GM23248 (cell line): ENCODE measurements around the gene TMEM156. TPM values are rescaled to one million over a fixed set of nuclear protein-coding genes. Genes with fewer than 3 reads are reported as not detected.

Experiments used
- DNase-seq: peaks from one replicate; pipeline ENCODE4 v3.0.0-alpha.2; 2015
- H2AFZ ChIP-seq: fragments of 200-600 bp; sonication (generic); 2 replicates; pipeline ENCODE4 v1.6.1; 2016; ENCODE audit warnings: antibody characterized with exemption
- H3F3A ChIP-seq: fragments of 200-600 bp; sonication (generic); 2 replicates; pipeline ENCODE4 v1.6.1; 2016; ENCODE audit warnings: mild to moderate bottlenecking, antibody characterized with exemption, mixed run types; ENCODE audit not compliant: insufficient read depth
- H3K27ac ChIP-seq: fragments of 200-600 bp; sonication (generic); 2 replicates; pipeline ENCODE4 v1.5.1; 2016; ENCODE audit warnings: mild to moderate bottlenecking
- H3K27me3 ChIP-seq: fragments of 200-600 bp; sonication (generic); replicated peaks from 2 replicates; pipeline ENCODE4 v1.6.1; 2016; ENCODE audit warnings: mild to moderate bottlenecking; ENCODE audit not compliant: insufficient read depth
- H3K36me3 ChIP-seq: fragments of 200-600 bp; sonication (generic); 2 replicates; pipeline ENCODE4 v1.6.1; 2016; ENCODE audit warnings: low read depth, mild to moderate bottlenecking
- H3K4me1 ChIP-seq: fragments of 200-600 bp; sonication (generic); 2 replicates; pipeline ENCODE4 v1.6.1; 2016; ENCODE audit warnings: mild to moderate bottlenecking; ENCODE audit not compliant: insufficient read depth
- H3K4me2 ChIP-seq: fragments of 200-600 bp; sonication (generic); one replicate; pipeline ENCODE4 v1.6.1; 2016; ENCODE audit warnings: mild to moderate bottlenecking; ENCODE audit not compliant: unreplicated experiment
- H3K4me3 ChIP-seq: fragments of 200-600 bp; sonication (generic); 2 replicates; pipeline ENCODE4 v1.5.1; 2016; ENCODE audit warnings: mild to moderate bottlenecking
- H3K79me2 ChIP-seq: fragments of 200-600 bp; sonication (generic); 2 replicates; pipeline ENCODE4 v1.6.1; 2016; ENCODE audit warnings: mild to moderate bottlenecking; ENCODE audit not compliant: insufficient read depth
- H3K9ac ChIP-seq: fragments of 200-600 bp; sonication (generic); 2 replicates; pipeline ENCODE4 v1.6.1; 2016; ENCODE audit warnings: mild to moderate bottlenecking
- H3K9me2 ChIP-seq: fragments of 200-600 bp; sonication (generic); 2 replicates; pipeline ENCODE4 v1.6.1; 2016; ENCODE audit warnings: mixed run types, mild to moderate bottlenecking, moderate library complexity; ENCODE audit not compliant: insufficient read depth
- H3K9me3 ChIP-seq: fragments of 200-600 bp; sonication (generic); one replicate; pipeline ENCODE4 v1.6.1; 2017; ENCODE audit warnings: low read depth
- H4K20me1 ChIP-seq: fragments of 200-600 bp; sonication (generic); 2 replicates; pipeline ENCODE4 v1.6.0; 2016; ENCODE audit not compliant: insufficient read depth
- EZH2 ChIP-seq: fragments of 200-600 bp; sonication (generic); IDR thresholded peaks from 2 replicates; pipeline ENCODE4 v1.6.1; 2018; ENCODE audit warnings: antibody characterized with exemption, mild to moderate bottlenecking; ENCODE audit not compliant: insufficient read depth, poor library complexity, severe bottlenecking
- EZH2phosphoT487 ChIP-seq: fragments of 200-600 bp; sonication (generic); IDR thresholded peaks from 2 replicates; pipeline ENCODE4 v1.6.1; 2018; ENCODE audit warnings: antibody characterized with exemption, moderate library complexity, mild to moderate bottlenecking, low read depth; ENCODE audit not compliant: insufficient read depth
- WGBS, 2 experiments: methylation state at CpG; one replicate each; pipeline ENCODE4 v1.1.6; 2015 to 2017; ENCODE audit warnings: low lambda C conversion rate in 2 of 2, low coverage in 1 of 2; ENCODE audit errors: missing lambda C conversion rate in 2 of 2; 5-methylcytosine and 5-hydroxymethylcytosine counted together
- in situ Hi-C: fragments of 300-500 bp; cut with MboI; formaldehyde crosslinking; loops from 2 replicates; pipeline ENCODE4 v1.15.0; 2020
- polyA plus RNA-seq: library from polyadenylated mRNA; unstranded; fragments of >200 nt; fragmentation: Nextera tagmentation; extraction: Ambion mirVana; gene quantifications from 2 replicates; pipeline ENCODE4 v1.2.1, GENCODE V29; 2016
- total RNA-seq: library from RNA; depleted of rRNA; stranded (reverse); fragments of >200 nt; shearing (Covaris generic); gene quantifications from 2 replicates; pipeline ENCODE4 v1.2.3, GENCODE V29; 2014

The TMEM156 gene
- total and polyA plus RNA-seq, 2 experiments from 2014 or later, result 0.30 TPM; not detected in 1

DNA sequence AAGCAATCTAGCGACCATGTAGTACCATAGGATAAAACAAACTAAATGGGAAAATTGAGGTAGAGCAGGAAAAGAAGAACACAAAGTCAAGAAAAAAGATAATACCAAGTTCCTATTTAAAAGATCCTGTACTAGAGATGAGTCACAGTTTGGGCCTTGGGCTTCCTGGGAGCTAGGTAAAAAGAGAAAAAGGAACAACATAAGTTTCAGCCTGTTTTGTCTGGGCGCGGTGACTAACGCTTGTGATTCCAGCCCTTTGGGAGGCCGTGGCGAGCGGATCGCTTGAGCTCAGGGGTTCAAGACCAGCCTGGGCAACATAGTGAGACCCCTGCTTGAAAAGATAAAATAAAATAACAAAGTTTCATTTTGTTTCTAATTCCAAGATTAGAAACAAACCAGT, 14.0 kb upstream of the TMEM156 start:
- DNase-seq, result peak; percentile 40
- WGBS, 2 experiments, result 97 to 98% methylated on average over 8 of the region's 8 CpGs
- no peaks in the 10 kb centered on the region for H4K20me1 ChIP-seq
- H3K4me3 ChIP-seq, result peak overlapping the region; percentile 92
- H3K4me1 ChIP-seq, result peaks cover 22% of the 10 kb centered on the region
- H3F3A ChIP-seq, result peaks cover 35% of the 10 kb centered on the region
- H3K36me3 ChIP-seq, result no peaks in the 10 kb centered on the region
- no peaks in the 10 kb centered on the region for H3K9me3 ChIP-seq
- in situ Hi-C loops, result no loop called here
- no peaks in the 10 kb centered on the region for H3K9me2 ChIP-seq
- H3K9ac ChIP-seq, result peak overlapping the region; percentile 83
- H3K4me2 ChIP-seq, result peak overlapping the region; percentile 78
- peak overlapping the region; percentile 65; the same call in 1 of the 2 replicates for H3K27ac ChIP-seq
- no peak for TF ChIP-seq EZH2
- no peak for TF ChIP-seq EZH2phosphoT487
- H2AFZ ChIP-seq, result peak overlapping the region; percentile 77
- H3K27me3 ChIP-seq, result no peaks in the 10 kb centered on the region
- H3K79me2 ChIP-seq, result peaks cover 52% of the 10 kb centered on the region

DNA sequence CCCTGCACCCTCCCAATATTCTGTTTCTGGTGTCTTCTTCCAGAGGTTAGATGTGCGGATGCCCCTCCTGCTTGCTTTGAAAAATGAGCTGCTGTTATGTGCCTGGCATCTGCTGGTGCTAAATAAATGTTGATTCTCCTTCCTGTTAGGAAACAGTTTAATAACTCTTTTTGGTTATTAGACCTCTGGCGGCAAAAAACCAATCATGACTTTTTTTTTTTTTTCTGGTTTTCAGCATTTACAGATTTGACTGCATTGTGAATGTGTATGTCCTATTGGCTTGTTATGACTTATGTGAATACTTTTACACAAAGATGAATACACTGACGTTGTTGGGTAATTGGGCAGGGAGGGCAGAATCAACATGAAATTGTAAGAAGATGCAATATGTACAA, 13.6 kb upstream of the TMEM156 start:
- H3K4me2 ChIP-seq, result peak overlapping the region; percentile 78
- no peaks in the 10 kb centered on the region for H3K9me3 ChIP-seq
- H3K9ac ChIP-seq, result peak overlapping the region; percentile 83
- peaks cover 35% of the 10 kb centered on the region for H3F3A ChIP-seq
- TF ChIP-seq EZH2, result no peak
- TF ChIP-seq EZH2phosphoT487, result no peak
- peak overlapping the region; percentile 65 for H3K27ac ChIP-seq
- H3K4me1 ChIP-seq, result peaks cover 22% of the 10 kb centered on the region
- peak; percentile 49 for DNase-seq
- peak overlapping the region; percentile 77 for H2AFZ ChIP-seq
- no peaks in the 10 kb centered on the region for H3K36me3 ChIP-seq
- no peaks in the 10 kb centered on the region for H4K20me1 ChIP-seq
- H3K4me3 ChIP-seq, result peak overlapping the region; percentile 92
- 7 to 9% methylated on average over 3 of the region's 3 CpGs for WGBS, 2 experiments
- in situ Hi-C loops, result no loop called here
- H3K27me3 ChIP-seq, result no peaks in the 10 kb centered on the region
- no peaks in the 10 kb centered on the region for H3K9me2 ChIP-seq
- peaks cover 48% of the 10 kb centered on the region for H3K79me2 ChIP-seq

- Histone ChIP-seq H4K20me1 (no peaks in the 10 kb centered on the region), H3F3A (peaks cover 35% of the 10 kb centered on the region), H3K36me3 (no peaks in the 10 kb centered on the region), H3K4me3 (peak overlapping the region; percentile 92), H3K9ac (peak overlapping the region; percentile 83), H3K27ac (peak overlapping the region; percentile 65), H3K4me2 (peak overlapping the region; percentile 78), H3K9me2 (no peaks in the 10 kb centered on the region), H3K27me3 (no peaks in the 10 kb centered on the region), H3K9me3 (no peaks in the 10 kb centered on the region), H3K4me1 (peaks cover 22% of the 10 kb centered on the region), H2AFZ (peak overlapping the region; percentile 77), H3K79me2 (peaks cover 41% of the 10 kb centered on the region)
- peak; percentile 70 for DNase-seq
- in situ Hi-C loops, result no loop called here
- WGBS, 2 experiments, result 1 to 4% methylated on average over 26 to 49 of the region's 82 CpGs
- TF ChIP-seq EZH2phosphoT487 (no peak), EZH2 (no peak)
Measured at GRCh38 chr4:39044956-39045826, 13.0 kb upstream of the TMEM156 start.

DNA sequence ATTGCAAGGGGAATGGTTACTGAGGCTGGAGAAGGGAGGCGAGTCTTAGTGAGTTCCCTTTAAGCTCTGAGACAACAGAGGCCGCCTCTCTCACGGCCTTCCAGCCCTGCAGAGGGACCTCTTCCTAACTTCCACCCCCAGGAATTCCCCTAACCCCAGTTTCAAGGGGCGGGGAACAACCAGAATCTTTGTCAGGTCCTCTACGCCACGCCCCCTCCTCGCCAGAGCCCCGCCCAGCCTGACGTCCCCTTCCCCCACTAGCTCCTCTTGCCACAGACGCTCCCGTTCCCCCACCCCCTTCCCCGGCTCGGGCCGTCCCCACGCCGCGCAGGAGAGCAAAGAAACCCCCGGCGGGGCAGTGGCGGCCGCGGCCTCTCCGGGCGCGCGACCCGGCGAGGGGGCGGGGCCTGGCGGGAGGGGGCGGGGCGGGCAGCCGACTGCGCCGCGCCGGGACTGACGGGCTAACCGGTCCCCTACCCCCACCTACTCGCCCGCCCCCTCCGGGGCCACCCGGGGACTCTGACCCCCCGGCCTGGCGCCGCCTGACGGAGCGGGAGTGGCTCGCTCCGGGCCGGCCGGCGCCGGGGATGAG, 12.3 kb upstream of the TMEM156 start:
- Histone ChIP-seq H3K79me2 (peaks cover 37% of the 10 kb centered on the region), H3K9me3 (no peaks in the 10 kb centered on the region), H3K27ac (peak overlapping the region; percentile 65), H3F3A (peaks cover 35% of the 10 kb centered on the region), H3K9me2 (no peaks in the 10 kb centered on the region), H3K27me3 (no peaks in the 10 kb centered on the region), H3K4me2 (peak overlapping the region; percentile 73), H3K4me1 (peaks cover 22% of the 10 kb centered on the region), H4K20me1 (no peaks in the 10 kb centered on the region), H2AFZ (peak overlapping the region; percentile 77), H3K9ac (peak overlapping the region; percentile 83), H3K36me3 (no peaks in the 10 kb centered on the region), H3K4me3 (peak overlapping the region; percentile 92)
- no peak for TF ChIP-seq EZH2
- 0 to 1% methylated on average over 4 to 31 of the region's 54 CpGs for WGBS, 2 experiments
- peak; percentile 90 for DNase-seq
- in situ Hi-C loops, result no loop called here
